GM03348 (cell line): ENCODE measurements around the gene OVOL3.
"Not testable (repeated sequence)": the region's sequence is repeated elsewhere in the genome, so short reads cannot be mapped to it uniquely, and the experiment has no call there.

Experiments
- DNase-seq: peaks from one replicate; pipeline ENCODE4 v3.0.0; 2012; ENCODE audit warnings: low spot score

The OVOL3 gene

DNA sequence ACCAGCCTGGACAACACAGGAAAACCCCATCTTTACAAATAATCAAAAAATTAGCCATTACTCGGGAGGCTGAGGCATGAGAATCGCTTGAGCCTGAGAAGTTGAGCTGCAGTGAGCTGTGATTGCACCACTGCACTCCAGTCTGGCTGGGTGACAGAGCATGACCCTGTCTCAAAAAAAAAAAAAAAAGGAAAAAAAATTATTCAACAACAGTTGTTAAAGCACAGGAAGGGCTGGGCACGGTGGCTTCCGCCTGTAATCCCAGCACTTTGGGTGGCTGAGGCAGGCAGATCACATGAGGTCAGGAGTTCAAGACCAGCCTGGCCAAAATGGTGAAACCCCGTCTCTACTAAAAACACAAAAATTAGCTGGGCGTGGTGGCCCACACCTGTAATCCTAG lies 20.3 kb downstream of the OVOL3 start:
- not testable (repeated sequence) for DNase-seq

DNA sequence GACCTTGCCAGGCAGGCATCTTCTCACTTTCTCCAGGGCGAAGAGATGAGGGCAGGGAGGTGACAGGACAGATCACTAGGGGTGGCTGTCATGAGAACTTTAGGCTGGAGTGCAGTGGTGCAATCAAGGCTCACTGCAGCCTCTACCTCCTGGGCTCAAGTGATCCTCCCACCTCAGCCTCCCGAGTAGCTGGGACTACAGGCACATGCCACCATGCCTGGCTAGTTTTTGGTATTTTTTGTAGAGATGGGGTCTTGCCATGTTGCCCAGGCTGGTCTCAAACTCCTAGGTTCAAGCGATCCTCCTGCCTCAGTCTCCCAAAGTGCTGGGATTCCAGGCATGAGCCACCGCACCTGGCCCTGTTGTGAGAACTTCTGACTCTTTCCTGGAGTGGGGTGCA lies 23.9 kb downstream of the OVOL3 start:
- DNase-seq, result not testable (repeated sequence)

DNA sequence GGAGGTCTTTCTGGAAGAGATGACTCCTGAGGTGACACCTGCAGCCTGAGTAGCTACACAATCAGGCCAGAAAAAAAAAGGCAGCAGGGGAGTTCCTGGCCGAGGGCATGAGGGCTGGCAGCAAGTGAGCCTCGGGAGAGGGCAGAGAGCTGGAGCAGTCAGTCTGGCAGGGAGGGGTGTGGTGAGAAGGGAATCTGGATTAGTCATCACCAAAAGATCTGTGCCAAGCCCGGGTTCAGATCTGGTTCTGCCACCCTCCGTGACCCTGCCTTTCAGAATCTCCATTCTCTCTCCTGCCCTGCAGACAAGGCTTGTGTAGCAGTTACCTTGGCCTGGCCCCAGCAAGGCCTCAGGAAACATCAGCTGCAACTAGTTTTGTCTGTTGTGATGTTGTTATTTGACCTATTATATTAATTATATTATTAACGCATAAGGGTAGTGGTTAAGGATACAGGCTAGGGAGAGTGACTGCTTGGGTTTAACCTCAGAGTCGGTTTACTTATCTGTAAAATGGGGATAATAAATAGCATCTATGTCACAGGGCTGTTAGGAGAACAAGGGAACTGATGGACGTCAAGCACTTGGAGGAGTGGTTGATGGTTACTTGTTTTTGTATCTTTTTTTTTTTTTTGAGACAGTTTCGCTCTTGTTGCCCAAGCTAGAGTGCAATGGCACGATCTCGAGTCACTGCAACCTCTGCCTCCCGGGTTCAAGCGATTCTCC lies 26.2 kb downstream of the OVOL3 start:
- DNase-seq, result peak; percentile 81

DNA sequence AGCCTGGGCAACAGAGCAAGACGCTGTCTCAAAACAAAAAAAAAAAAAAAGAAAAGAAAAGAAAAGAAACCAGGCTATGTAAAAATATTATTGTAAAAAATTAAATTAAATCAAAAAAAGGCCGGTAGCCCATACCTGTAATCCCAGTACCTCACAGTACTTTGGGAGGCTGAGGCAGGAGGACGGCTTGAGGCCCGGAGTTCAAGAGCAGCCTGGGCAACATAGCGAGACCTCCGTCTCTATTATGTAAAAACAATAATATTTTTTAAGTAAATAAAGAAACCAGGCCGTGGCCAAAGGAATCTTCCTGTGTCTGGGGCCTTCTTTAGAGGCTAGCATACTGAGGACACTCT lies 28.2 kb downstream of the OVOL3 start:
- DNase-seq, result no peak

DNA sequence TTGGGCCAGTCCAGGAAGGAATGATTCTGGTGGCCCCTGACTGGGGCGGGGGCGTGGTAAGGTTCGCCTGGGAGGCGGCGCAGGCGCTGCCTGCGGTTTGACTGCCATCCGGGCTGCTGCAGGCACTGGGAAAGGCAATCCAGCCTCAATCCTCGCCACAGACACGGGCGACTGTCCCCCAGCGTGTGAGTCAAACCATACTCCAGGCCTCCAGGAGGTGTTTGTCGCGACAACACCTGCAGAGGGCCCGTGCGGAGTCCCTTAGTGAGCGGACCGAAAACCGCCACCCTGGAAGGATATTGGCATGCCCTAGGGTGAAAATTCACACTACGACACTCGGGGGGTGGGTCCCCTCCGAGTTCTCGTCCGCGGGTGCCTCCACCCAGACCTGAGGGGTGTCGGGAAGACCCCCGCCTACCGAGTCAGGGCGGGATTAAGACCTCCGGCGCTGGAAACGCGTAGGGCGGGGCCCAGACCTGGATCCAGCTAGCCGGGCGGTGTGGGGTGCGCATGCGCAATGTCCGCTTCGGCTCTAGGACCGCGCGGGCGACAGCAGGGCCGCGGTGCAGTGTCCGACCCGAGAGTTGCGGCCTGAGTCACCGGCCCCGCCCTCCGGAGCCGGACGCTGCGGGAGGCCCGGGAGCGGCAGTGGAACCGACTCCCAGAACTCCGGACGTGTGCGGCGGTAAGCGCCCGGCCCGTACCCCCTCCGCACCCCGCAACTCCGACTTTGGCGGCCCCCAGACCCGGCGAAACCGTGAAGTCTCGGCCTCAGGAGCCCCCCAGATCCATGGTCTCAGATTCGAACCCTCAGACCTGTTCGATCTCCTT lies 28.7 kb downstream of the OVOL3 start, which contains the start of gene CAPNS1:
Gene CAPNS1 (plus strand): TSS at position 594 of the 831 bp plus-strand sequence. CDS start 946 bp downstream, outside the sequence.
- DNase-seq, result peak; percentile 98

DNA sequence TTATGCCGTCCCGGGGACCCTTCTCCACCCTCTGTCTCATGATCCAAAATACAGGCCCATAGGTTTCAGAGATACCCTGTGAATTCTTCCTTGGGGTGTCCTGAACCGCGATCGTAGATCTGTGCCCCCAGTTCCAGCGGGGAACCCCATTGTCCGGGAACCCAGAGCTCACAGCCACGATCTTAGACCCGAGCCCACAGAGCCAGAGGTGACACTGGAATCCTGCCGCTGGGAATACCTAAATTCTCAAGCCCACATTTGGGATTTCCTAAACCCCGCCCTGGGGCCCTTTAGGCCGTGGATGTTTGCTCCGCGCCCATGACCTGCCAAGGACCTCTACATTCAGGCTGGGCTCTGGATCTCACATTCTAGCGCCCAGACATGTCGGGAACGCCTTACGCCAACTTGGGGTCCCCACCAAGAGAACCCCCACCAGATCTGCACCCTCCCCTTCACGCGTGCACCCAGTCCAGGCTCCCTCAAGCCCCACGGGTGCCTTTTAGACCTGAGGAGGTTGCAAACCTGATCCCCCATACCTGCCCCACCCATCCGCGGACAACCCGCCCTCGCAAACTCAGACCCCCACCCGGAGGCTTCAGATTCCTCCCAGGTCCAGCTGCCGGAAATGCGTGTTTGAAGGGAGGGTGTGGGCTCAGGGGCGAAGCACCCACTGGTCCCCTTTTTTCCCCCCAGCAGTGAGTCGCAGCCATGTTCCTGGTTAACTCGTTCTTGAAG lies 29.5 kb downstream of the OVOL3 start:
- DNase-seq, result peak; percentile 64

DNA sequence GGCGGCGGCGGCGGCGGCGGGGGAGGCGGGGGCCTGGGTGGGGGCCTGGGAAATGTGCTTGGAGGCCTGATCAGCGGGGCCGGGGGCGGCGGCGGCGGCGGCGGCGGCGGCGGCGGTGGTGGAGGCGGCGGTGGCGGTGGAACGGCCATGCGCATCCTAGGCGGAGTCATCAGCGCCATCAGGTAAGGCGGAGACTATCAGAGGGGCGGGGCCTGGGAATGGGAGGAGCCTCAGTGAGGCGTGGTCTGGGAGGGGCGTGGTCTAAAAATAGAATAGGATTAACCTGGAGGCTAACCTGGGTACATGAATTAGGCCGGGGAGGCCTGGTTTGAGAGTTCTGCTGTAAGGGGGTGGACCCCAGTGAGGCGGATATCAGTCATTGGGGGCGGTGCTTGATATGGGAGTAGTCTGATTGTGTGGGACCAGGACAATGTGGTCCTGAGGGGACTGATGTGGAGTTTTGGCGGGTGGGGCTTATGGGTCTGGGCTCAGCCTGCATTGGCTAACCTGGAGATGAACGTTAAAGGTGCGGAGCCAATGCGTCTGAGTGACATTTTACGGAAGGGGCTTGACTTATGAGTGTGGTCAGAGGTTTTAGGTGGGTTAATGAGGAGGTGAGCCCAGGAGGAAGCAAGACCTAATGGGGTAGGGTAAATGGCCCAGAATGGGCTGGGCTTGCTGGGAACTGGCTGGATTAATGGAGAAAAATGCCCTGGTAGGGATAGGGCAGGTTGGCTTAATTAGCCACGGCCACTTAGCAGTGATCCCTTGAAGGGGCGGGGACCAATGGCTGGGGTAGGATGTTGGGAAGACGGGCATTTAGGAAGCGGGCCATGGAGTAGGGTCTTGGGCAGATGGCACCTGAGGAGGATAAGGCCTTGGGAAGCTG lies 30.3 kb downstream of the OVOL3 start:
- peak; percentile 95 for DNase-seq

DNA sequence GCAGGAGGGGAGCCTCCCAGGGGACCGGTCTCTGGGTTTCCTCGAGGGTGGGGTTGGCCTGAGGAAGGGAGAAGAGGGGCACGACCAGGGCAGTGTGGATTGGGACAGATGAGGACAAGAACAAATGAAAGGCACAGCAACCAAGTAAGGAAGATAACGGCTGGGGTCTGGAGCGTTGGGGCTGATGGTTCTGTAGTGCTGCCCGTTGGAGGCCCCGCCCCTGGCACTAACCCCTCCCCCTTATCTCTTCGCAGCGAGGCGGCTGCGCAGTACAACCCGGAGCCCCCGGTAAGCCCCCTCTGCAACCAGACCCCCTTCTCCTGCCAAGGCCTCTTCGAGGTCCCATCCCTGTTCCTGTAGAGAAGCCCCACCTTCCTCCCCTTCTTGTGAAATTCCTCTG lies 31.1 kb downstream of the OVOL3 start:
- no peak for DNase-seq

DNA sequence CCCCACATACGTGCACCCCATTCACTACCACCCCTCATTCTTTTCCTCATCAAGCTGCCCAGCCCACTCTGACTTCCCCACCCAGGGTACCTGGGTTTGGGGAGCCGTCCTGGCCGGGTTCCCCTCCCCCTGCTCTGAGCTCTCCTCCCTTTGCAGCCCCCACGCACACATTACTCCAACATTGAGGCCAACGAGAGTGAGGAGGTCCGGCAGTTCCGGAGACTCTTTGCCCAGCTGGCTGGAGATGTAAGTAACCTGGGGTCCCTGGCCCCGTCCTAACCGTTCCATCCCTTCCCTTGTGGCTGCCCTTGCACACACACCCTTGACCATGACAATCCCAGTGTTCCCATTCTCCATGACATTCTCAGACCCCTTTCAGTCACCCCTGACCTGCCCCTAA lies 31.6 kb downstream of the OVOL3 start:
- no peak for DNase-seq

DNA sequence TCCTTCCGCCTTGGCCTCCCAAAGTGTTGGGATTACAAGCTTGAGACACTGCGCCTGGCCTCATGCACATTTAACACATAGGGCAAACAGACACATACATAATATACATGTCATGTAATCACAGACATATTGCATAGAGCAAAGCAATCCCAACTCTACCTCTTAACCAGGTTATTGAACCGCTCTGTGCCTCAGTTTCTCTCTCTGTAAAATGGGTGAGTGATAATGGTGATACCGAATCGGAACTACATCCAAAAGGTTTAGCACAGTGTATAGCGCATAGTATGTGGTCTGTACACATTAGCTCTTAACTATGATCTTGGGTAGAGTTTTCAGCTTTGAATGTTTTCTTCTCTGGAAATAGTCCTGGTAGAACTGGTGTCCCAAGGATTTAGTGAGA lies 33.7 kb downstream of the OVOL3 start:
- DNase-seq, result no peak

DNA sequence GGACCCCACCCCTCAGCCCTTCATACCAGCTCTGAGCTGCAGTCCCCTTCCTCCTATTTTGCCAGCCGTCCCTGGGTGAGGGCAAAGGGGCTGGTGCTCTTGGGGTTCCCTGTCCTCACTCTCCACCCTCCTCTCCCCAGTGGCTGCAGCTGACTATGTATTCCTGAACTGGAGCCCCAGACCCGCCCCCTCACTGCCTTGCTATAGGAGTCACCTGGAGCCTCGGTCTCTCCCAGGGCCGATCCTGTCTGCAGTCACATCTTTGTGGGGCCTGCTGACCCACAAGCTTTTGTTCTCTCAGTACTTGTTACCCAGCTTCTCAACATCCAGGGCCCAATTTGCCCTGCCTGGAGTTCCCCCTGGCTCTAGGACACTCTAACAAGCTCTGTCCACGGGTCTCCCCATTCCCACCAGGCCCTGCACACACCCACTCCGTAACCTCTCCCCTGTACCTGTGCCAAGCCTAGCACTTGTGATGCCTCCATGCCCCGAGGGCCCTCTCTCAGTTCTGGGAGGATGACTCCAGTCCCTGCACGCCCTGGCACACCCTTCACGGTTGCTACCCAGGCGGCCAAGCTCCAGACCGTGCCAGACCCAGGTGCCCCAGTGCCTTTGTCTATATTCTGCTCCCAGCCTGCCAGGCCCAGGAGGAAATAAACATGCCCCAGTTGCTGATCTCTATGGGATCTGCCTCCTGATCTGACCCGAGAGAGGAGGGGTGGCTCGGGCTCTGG lies 38.9 kb downstream of the OVOL3 start:
- DNase-seq, result no peak

DNA sequence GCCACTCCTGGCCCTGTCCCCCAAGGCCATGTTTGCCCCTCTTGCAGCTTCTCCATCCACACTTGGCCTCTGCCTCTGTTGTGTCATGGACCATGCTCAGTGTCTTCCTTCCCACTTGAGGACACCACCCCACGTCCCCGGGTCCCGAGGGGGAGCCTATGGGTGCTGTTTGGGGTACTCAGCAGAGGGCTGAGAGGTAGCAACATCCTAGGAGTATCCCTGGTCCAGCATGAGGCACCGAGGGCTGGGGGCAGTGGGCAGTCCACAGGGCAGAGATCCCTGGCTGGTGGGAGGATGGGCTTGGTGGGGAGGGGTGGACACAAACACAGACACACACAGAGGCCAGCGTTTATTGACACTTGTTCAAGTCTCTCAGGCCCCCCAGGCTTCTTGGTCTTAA lies 39.6 kb downstream of the OVOL3 start:
- DNase-seq, result no peak

DNA sequence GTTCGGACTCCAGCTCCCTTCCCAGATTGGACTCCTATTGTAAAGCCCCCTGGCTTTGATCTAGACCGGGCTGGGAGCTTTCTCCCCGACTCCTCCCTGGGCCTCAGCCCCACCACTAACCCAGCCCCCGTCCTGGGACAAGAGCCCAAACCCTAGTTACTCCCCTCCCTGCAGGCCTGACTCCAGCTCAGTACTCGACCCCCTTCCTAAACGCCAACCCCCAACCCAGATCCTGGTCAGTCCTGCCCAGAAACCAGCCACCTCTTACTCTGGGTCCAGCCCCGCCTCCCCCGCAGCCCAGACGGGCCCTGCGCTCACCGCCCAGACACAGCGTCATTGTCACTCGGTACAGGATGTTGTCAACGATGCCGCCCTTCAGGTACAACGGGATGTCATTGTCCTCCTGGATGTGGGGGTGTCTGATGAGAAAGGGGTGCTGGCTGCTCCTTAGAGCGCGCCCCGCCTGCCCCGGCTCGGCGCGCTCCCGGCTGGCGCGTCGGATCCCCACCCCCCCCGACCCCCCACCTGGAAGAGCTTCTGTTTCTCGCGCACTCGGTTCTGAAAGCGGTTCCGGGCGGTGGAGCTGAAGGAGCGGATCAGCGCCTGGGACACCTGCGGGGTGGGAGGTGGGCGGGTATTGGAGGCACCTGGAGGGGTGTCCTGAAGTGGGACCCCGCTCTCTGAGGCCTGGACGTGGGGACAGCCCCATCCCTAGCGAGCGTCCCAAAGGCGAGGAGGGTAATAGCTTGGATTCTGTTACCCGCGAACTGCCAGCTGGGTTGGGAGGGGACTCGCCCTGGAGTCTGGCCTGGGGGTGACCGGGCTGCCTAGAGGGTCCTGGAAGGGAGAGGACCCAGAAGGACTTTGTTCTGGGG lies 40.4 kb downstream of the OVOL3 start:
- DNase-seq, result peak; percentile 56

DNA sequence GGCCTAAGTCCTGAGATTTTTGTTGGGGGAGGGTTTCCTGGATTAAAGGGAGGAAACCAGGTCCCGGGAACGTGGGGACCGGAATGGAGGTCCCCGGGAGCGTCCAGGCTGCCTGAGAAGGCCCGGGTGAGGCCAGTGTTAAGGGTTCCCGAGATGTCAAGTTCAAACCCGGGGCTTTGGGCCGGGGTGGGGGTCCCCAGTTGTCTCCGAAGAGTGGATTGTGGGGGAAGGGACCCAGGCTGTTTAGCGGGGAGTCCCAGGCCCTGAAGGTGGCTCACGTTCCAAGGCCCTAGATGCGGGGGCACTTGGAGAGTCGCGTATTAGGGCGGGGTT lies 41.0 kb downstream of the OVOL3 start:
- DNase-seq, result peak; percentile 30

DNA sequence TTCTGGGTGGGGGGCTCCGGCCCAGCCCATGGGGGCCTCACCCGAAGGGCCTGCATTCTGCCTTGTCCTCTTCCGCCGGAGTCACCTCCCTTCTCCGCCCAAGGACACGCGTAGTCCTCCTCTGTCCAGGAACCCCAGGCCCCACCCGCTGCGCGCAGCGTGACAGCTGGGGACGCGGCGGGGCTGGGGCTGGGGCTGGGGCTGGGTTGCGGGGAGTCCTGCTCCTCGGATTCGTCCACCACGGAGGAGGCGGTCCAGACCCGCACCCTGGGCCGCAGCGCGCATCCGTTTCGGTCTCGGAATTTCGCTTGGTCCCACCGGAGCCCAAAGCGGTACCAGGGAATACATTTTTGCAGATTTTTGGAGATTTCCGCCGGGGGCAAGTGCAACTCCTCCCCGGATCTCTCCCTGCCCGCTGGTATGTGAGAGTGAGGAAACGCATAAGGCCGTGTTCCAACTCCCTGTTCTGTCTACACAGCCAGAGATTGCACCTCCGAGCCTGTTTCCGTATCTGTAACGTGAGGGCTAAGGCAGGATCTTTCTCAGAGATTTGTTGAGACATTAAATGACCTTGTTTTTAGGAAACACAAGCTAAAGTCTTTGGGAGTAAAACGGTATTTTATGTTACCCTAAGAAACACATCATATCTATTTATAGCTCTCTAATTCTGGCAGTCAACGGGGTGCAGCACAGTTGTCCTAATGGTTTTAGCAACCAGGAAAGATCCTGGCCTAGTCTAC lies 41.6 kb downstream of the OVOL3 start, which contains the start of gene COX7A1:
Gene COX7A1 (minus strand): TSS at position 96 of the 740 bp plus-strand sequence. CDS start 40 bp downstream, at position 56.
- peak; percentile 75 for DNase-seq

DNA sequence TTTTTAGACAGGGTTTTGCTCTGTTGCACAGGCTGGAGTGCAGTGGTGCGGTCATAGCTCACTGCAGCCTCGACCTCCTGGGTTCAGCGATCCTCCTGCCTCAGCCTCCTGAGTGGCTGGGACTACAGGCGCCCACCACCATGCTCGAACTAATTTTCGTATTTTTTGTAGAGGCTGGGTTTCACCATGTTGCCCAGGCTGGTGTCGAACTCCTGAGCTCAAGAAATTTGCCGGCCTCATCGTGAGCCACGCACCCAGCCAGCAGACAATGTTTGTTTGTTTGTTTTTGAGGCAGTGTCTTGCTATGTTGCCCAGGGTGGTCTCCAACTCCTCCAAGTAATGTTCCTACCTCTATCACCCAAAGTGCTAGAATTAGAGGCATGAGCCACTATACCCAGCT lies 42.2 kb downstream of the OVOL3 start:
- DNase-seq, result no peak

DNA sequence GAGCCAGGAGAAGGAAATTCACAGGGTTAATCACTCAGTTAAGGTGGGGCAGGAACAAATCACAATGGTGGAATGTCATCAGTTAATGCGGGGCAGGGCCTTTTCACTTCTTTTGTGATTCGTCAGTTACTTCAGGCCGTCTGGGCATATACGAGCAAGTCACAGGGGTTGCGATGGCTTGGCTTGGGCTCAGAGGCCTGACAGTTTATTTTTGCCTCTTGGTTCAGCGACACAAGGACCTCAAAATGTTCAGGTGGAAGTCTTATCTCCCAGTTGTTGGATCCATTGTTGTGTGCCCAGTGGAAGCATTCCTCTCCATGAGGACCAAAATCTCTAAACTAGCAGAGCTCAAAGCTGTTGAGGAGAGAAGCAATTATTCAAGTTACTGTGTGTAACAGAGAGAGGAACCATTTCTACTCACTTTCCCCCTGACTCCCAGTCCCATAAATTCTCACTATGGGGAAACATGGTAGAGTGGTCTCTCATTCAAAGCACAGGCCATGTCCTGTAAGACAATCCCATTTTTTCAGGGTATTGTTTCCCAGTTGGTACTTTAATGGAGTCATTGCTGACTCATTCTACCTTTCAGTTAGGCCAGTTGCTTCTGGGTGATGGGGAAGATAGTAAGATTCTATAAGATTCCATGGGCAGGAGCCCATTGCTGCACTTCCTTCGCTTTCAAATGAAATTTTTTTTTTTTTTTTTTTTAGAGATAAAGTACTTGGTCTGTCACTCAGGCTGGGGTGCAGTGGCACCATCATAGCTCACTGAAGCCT lies 50.1 kb downstream of the OVOL3 start:
- DNase-seq, result no peak
